ENCODE data around the gene WLS.

DNA sequence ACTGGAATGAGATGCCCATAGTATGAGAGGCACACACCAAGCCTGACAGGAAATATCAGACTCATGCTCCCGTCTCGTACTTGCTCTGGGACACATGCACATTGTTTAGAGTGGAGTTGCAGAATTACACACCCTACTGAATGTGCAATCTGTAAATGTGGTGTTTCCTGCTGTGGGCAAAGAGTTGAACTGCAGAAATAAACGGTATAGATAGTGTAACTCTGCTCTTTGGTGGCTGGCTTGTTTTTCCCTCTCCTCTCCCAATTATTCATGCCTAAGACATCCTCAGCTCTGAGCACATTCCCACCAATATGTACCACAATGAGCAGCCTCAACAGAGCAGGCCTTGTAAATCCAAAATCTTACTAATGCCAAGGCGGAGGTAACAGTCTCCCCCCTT lies 91.8 kb downstream of the WLS start:
- TF ChIP-seq, protein P1, sequence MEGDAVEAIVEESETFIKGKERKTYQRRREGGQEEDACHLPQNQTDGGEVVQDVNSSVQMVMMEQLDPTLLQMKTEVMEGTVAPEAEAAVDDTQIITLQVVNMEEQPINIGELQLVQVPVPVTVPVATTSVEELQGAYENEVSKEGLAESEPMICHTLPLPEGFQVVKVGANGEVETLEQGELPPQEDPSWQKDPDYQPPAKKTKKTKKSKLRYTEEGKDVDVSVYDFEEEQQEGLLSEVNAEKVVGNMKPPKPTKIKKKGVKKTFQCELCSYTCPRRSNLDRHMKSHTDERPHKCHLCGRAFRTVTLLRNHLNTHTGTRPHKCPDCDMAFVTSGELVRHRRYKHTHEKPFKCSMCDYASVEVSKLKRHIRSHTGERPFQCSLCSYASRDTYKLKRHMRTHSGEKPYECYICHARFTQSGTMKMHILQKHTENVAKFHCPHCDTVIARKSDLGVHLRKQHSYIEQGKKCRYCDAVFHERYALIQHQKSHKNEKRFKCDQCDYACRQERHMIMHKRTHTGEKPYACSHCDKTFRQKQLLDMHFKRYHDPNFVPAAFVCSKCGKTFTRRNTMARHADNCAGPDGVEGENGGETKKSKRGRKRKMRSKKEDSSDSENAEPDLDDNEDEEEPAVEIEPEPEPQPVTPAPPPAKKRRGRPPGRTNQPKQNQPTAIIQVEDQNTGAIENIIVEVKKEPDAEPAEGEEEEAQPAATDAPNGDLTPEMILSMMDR (IDR thresholded peaks at IDR 0.05), result no peak
- no peak for TF ChIP-seq POLR2A (IDR thresholded peaks at IDR 0.05)
